Lower lobe of right lung (tissue), 2 donors: Measurements from ENCODE around the gene FZD7. TPM values are rescaled to one million over a fixed set of nuclear protein-coding genes. Genes with fewer than 3 reads are reported as not detected.

Experiments used
- ATAC-seq, 2 donors: fragments of 200-7000 bp; cut with Tn5 transposase; one replicate each; pipeline ENCODE4 v1.9.1; 2020 to 2022; ENCODE audit warnings: mild to moderate bottlenecking in 2 of 2, moderate library complexity in 2 of 2
- DNase-seq: peaks from one replicate; pipeline ENCODE4 v3.0.0-alpha.2; 2020
- H3K27ac ChIP-seq: fragments of 200-600 bp; one replicate; pipeline ENCODE4 v1.8.0; 2022
- H3K27me3 ChIP-seq: fragments of 200-600 bp; one replicate; pipeline ENCODE4 v1.8.0; 2022; ENCODE audit warnings: low read depth
- H3K36me3 ChIP-seq: fragments of 200-600 bp; one replicate; pipeline ENCODE4 v1.8.0; 2022; ENCODE audit warnings: mild to moderate bottlenecking
- H3K4me1 ChIP-seq: fragments of 200-600 bp; one replicate; pipeline ENCODE4 v1.8.0; 2022
- H3K4me3 ChIP-seq: fragments of 200-600 bp; one replicate; pipeline ENCODE4 v1.8.0; 2022; ENCODE audit warnings: mild to moderate bottlenecking
- H3K9me3 ChIP-seq: fragments of 200-600 bp; one replicate; pipeline ENCODE4 v1.8.0; 2022
- CTCF ChIP-seq: fragments of 200-600 bp; IDR thresholded peaks from one replicate; pipeline ENCODE4 v1.8.0; 2022; ENCODE audit warnings: antibody characterized with exemption, mild to moderate bottlenecking
- intact Hi-C: fragments of 100-400 bp; cut with DNase I; formaldehyde crosslinking; loops from one replicate; pipeline ENCODE4 v1.11.0; 2022
- total RNA-seq: library from RNA; stranded (reverse); fragmentation: NEBNext Ultra II Directional; extraction: Animal tissue kit (Norgen Biotek cat#: 25700); gene quantifications from one replicate; pipeline ENCODE4 v1.2.1, GENCODE V29; 2021
- donor health status: DM: no; HTN: yes; CAD: no; lungs with severe emphysema.

FZD7 gene
- total RNA-seq, 1 donor from 2014 or later = 15.2 TPM

- Histone ChIP-seq H3K27me3 (no peaks in the 10 kb centered on the region), H3K4me1 (no peaks in the 10 kb centered on the region), H3K27ac (no peak overlapping the region), H3K9me3 (no peaks in the 10 kb centered on the region), H3K4me3 (no peak overlapping the region), H3K36me3 (no peaks in the 10 kb centered on the region)
- ATAC-seq = no peak
- no peak for TF ChIP-seq CTCF
- no peak for DNase-seq
- intact Hi-C loops = no loop called here
These were observed 46.2 kb upstream of the FZD7 start for GRCh38 chr2:201987426-201987825.

GRCh38 chr2:201990069-201990468 is 43.6 kb upstream of the FZD7 start:
- no peak overlapping the region for H3K4me3 ChIP-seq
- DNase-seq (no peak), ATAC-seq (no peak)
- no peaks in the 10 kb centered on the region for H3K9me3 ChIP-seq
- no peaks in the 10 kb centered on the region for H3K4me1 ChIP-seq
- TF ChIP-seq CTCF = no peak
- no peak overlapping the region for H3K27ac ChIP-seq
- H3K36me3 ChIP-seq = no peaks in the 10 kb centered on the region
- intact Hi-C loops = no loop called here
- no peaks in the 10 kb centered on the region for H3K27me3 ChIP-seq

- ATAC-seq = no peak
These were observed 40.7 kb upstream of the FZD7 start for GRCh38 chr2:201992960-201993359.

GRCh38 chr2:201994973-201995638 is 38.5 kb upstream of the FZD7 start:
- Histone ChIP-seq H3K4me1 (no peaks in the 10 kb centered on the region), H3K4me3 (no peak overlapping the region), H3K27ac (no peak overlapping the region), H3K36me3 (no peaks in the 10 kb centered on the region), H3K27me3 (peaks cover 4% of the 10 kb centered on the region), H3K9me3 (no peaks in the 10 kb centered on the region)
- DNase-seq (no peak), ATAC-seq (no peak)
- no peak for TF ChIP-seq CTCF
- intact Hi-C loops = no loop called here

More at GRCh38 chr2:201992960-201993359, 40.7 kb upstream of the FZD7 start:
- no peak for TF ChIP-seq CTCF
- H3K4me3 ChIP-seq = no peak overlapping the region
- H3K27ac ChIP-seq = no peak overlapping the region
- H3K4me1 ChIP-seq = no peaks in the 10 kb centered on the region
- no peak for DNase-seq
- no peaks in the 10 kb centered on the region for H3K36me3 ChIP-seq
- no peaks in the 10 kb centered on the region for H3K9me3 ChIP-seq
- peaks cover 4% of the 10 kb centered on the region for H3K27me3 ChIP-seq
- intact Hi-C loops = no loop called here

GRCh38 chr2:201996006-201996405 is 37.6 kb upstream of the FZD7 start:
- no peak for ATAC-seq
- no peaks in the 10 kb centered on the region for H3K4me1 ChIP-seq
- DNase-seq = no peak
- peaks cover 4% of the 10 kb centered on the region for H3K27me3 ChIP-seq
- no peak overlapping the region for H3K4me3 ChIP-seq
- no peak for TF ChIP-seq CTCF
- no peaks in the 10 kb centered on the region for H3K36me3 ChIP-seq
- intact Hi-C loops = no loop called here
- H3K9me3 ChIP-seq = no peaks in the 10 kb centered on the region
- H3K27ac ChIP-seq = no peak overlapping the region
